ENCODE results near the gene MYBBP1A. TPM values are rescaled to one million over a fixed set of nuclear protein-coding genes. Genes with fewer than 3 reads are reported as not detected.
A peak's percentile ranks its signal among the peaks of the same experiment; 100 is the strongest.

MYBBP1A gene
- total and polyA plus RNA-seq, 2 of the 4 experiments (the other 2 are of a cell fraction) = 22.6 to 45.9 TPM

GRCh38 chr17:4535667-4536258 lies 19.4 kb downstream of the MYBBP1A start:
- no peak overlapping the region for H2BK20ac ChIP-seq (ENCODE audit: low read depth, low read length)
- H2BK120ac ChIP-seq (ENCODE audit: low read depth, low read length) = no peak overlapping the region
- H3K18ac ChIP-seq (ENCODE audit: low read depth, low read length) = no peak overlapping the region
- intact Hi-C loops (cut with micrococcal nuclease) = loop anchor here (5.0 kb wide), 1 partner anchor 113 kb away; no protein-coding TSS in a partner anchor
- dilution Hi-C loops (cut with HindIII; ENCODE audit: low sequenced_read_pairs, unreplicated experiment) = no loop called here
- no peak for TF ChIP-seq FOS (IDR thresholded peaks at IDR 0.05; ENCODE audit: low read depth, low read length)
- TF ChIP-seq SMC3 (IDR thresholded peaks at IDR 0.05; ENCODE audit: low read depth, low read length) = no peak
- no peak for TF ChIP-seq MAZ (IDR thresholded peaks at IDR 0.05; ENCODE audit: borderline replicate concordance, low read depth, low read length)
- no peak for TF ChIP-seq RCOR1 (IDR thresholded peaks at IDR 0.05; ENCODE audit: insufficient replicate concordance, low read length)
- no peak for TF ChIP-seq USF2 (IDR thresholded peaks at IDR 0.05; ENCODE audit: low read depth, low read length)
- TF ChIP-seq BHLHE40 (IDR thresholded peaks at IDR 0.05; ENCODE audit: low read depth, low read length) = no peak
- TF ChIP-seq CEBPB (IDR thresholded peaks at IDR 0.05; ENCODE audit: low read depth, low read length) = no peak
- no peak for TF ChIP-seq MAFK (IDR thresholded peaks at IDR 0.05; ENCODE audit: low read depth, low read length)
- no peak for TF ChIP-seq CTCF (conservative IDR thresholded peaks at IDR 0.05; ENCODE audit: low read depth, low read length)
- TF ChIP-seq ELK1 (IDR thresholded peaks at IDR 0.05; ENCODE audit: borderline replicate concordance, low read depth, low read length) = no peak
- no peak for TF ChIP-seq POLR2A (IDR thresholded peaks at IDR 0.05; ENCODE audit: low read depth, low read length)
- TF ChIP-seq MXI1 (IDR thresholded peaks at IDR 0.05; ENCODE audit: borderline replicate concordance, low read depth, low read length) = no peak
- no peak for TF ChIP-seq NFE2L2 (IDR thresholded peaks at IDR 0.05; ENCODE audit: low read depth, low read length)
- no peak for TF ChIP-seq RAD21 (IDR thresholded peaks at IDR 0.05; ENCODE audit: low read length)
- no peak for TF ChIP-seq RFX5 (IDR thresholded peaks at IDR 0.05; ENCODE audit: low read depth, low read length)
- TF ChIP-seq CHD1 (IDR thresholded peaks at IDR 0.05; ENCODE audit: low read depth, low read length) = no peak
- peaks cover 9% of the 10 kb centered on the region for H4K20me1 ChIP-seq (ENCODE audit: insufficient read depth, low read length)
- POLR2A ChIA-PET (ENCODE audit: unreplicated experiment) = no interaction called here
- DNase-seq = no peak
- H2BK15ac ChIP-seq (ENCODE audit: low read depth, low read length) = no peak overlapping the region
- no peak overlapping the region for H3K56ac ChIP-seq (ENCODE audit: extremely low read depth, insufficient read depth, low read length)
- no peaks in the 10 kb centered on the region for H3K9me3 ChIP-seq (ENCODE audit: control insufficient read depth, insufficient read depth, low read length)
- no peak overlapping the region; the same call in 1 of the 2 replicates for H4K5ac ChIP-seq (ENCODE audit: low read depth, low read length)
- peaks cover 3% of the 10 kb centered on the region; the same call in 1 of the 2 replicates for H3K4me1 ChIP-seq (ENCODE audit: control insufficient read depth, insufficient read depth, low read length)
- H2BK5ac ChIP-seq (ENCODE audit: low read depth, low read length, poor library complexity, severe bottlenecking) = no peak overlapping the region
- H3K27ac ChIP-seq (ENCODE audit: insufficient read depth, low read length) = no peak overlapping the region
- no peaks in the 10 kb centered on the region for H3K9me1 ChIP-seq (ENCODE audit: insufficient read depth, low read length)
- no TSS peak for BruUV-seq (replicated peaks)
- no peak overlapping the region for H3K23ac ChIP-seq (ENCODE audit: low read depth, low read length)
- no peak overlapping the region for H4K91ac ChIP-seq (ENCODE audit: insufficient read depth, low read depth, low read length)
- H4K8ac ChIP-seq (ENCODE audit: low read depth in 2 of 2, low read length in 2 of 2) = no peak overlapping the region
- no peak overlapping the region for H2AFZ ChIP-seq (replicated peaks; ENCODE audit: low read length, poor library complexity)
- peaks cover 6% of the 10 kb centered on the region; the same call in 1 of the 2 replicates for H3K27me3 ChIP-seq (ENCODE audit: control insufficient read depth, insufficient read depth, low read length)
- peak; percentile 2; the same call in 1 of the 2 replicates for ATAC-seq (ENCODE audit: low read depth)
- no peaks in the 10 kb centered on the region for H3K79me1 ChIP-seq (ENCODE audit: low read depth in 1 of 2, low read length in 2 of 2)
- no peak overlapping the region for H2AK5ac ChIP-seq (ENCODE audit: low read depth, low read length)
- no peak overlapping the region for H3K9ac ChIP-seq (ENCODE audit: low read depth, low read length)
- H3K36me3 ChIP-seq (ENCODE audit: control insufficient read depth, insufficient read depth, low read length) = peaks cover 24% of the 10 kb centered on the region
- no peak overlapping the region for H3K14ac ChIP-seq (replicated peaks; ENCODE audit: low read depth, low read length)
- H3K4me2 ChIP-seq (ENCODE audit: low read depth, low read length) = 0 out of 2 replicates have a peak overlapping the region, but pooled peaks have one; percentile 33
- H3K4me3 ChIP-seq (ENCODE audit: insufficient read depth, low read depth, low read length) = no peak overlapping the region
- no peak overlapping the region for H2AK9ac ChIP-seq (replicated peaks; ENCODE audit: low read depth, low read length, poor library complexity)
- in situ Hi-C loops (cut with MboI; ENCODE audit: low sequenced_read_pairs) = no loop called here
- H3K4ac ChIP-seq (ENCODE audit: low read depth, low read length) = no peak overlapping the region
- CTCF ChIA-PET = no interaction called here
- no CpG with 5 or more reads among the region's 19 CpGs for WGBS, 2 experiments (ENCODE audit: extremely low coverage in 2 of 2, insufficient read length in 1 of 2)
